Smooth muscle cell (in vitro differentiated cells): ENCODE data around the gene PTDSS2. TPM values are rescaled to one million over a fixed set of nuclear protein-coding genes. Genes with fewer than 3 reads are reported as not detected.

Experiments
- DNase-seq: peaks from one replicate; lab custom pipeline; 2025; ENCODE audit not compliant: unreplicated experiment; lab: John Stamatoyannopoulos, UW
- H2AFZ ChIP-seq: fragments of 200-600 bp; sonication (generic); 2 replicates; pipeline ENCODE4 v1.6.0; 2016; ENCODE audit warnings: antibody characterized with exemption, low read depth, mild to moderate bottlenecking
- H3F3A ChIP-seq: fragments of 200-600 bp; sonication (generic); 2 replicates; pipeline ENCODE4 v1.6.0; 2017; ENCODE audit warnings: antibody characterized with exemption, low read depth
- H3K27ac ChIP-seq: fragments of 200-600 bp; sonication (generic); 2 replicates; pipeline ENCODE4 v1.5.1; 2016; ENCODE audit warnings: low read depth, mild to moderate bottlenecking
- H3K27me3 ChIP-seq: fragments of 200-600 bp; sonication (generic); 2 replicates; pipeline ENCODE4 v1.6.1; 2016; ENCODE audit warnings: low read depth, mild to moderate bottlenecking
- H3K36me3 ChIP-seq: fragments of 200-600 bp; sonication (generic); 2 replicates; pipeline ENCODE4 v1.5.1; 2016; ENCODE audit warnings: low read depth
- H3K4me1 ChIP-seq: fragments of 200-600 bp; sonication (generic); 2 replicates; pipeline ENCODE4 v1.5.1; 2016; ENCODE audit warnings: low read depth
- H3K4me2 ChIP-seq: fragments of 200-600 bp; sonication (generic); 2 replicates; pipeline ENCODE4 v1.6.0; 2016; ENCODE audit warnings: mild to moderate bottlenecking
- H3K4me3 ChIP-seq: fragments of 200-600 bp; sonication (generic); 2 replicates; pipeline ENCODE4 v1.5.1; 2016; ENCODE audit warnings: mild to moderate bottlenecking
- H3K79me2 ChIP-seq: fragments of 200-600 bp; sonication (generic); 2 replicates; pipeline ENCODE4 v1.6.0; 2016; ENCODE audit warnings: low read depth, mild to moderate bottlenecking
- H3K9ac ChIP-seq: fragments of 200-600 bp; sonication (generic); 2 replicates; pipeline ENCODE4 v1.6.0; 2016; ENCODE audit warnings: low read depth
- H3K9me3 ChIP-seq: fragments of 200-600 bp; sonication (generic); replicated peaks from 2 replicates; pipeline ENCODE4 v1.5.1; 2016; ENCODE audit warnings: low read depth
- H4K20me1 ChIP-seq: fragments of 200-600 bp; sonication (generic); 2 replicates; pipeline ENCODE4 v1.6.0; 2016; ENCODE audit warnings: low read depth
- CTCF ChIP-seq: fragments of 200-600 bp; sonication (generic); IDR thresholded peaks from 2 replicates; pipeline ENCODE4 v1.5.1; 2017; ENCODE audit warnings: borderline replicate concordance, mild to moderate bottlenecking, antibody characterized with exemption; ENCODE audit not compliant: insufficient read depth, poor library complexity, severe bottlenecking
- WGBS: methylation state at CpG from one replicate; pipeline ENCODE4 v1.1.7; 2016; ENCODE audit warnings: low lambda C conversion rate; 5-methylcytosine and 5-hydroxymethylcytosine counted together
- polyA plus RNA-seq: library from polyadenylated mRNA; unstranded; fragments of >200 nt; fragmentation: Nextera tagmentation; extraction: Ambion mirVana; gene quantifications from 2 replicates; pipeline ENCODE4 v1.2.1, GENCODE V29; 2016
- total RNA-seq: library from RNA; depleted of rRNA; stranded (reverse); fragments of >200 nt; gene quantifications from 2 replicates; pipeline ENCODE4 v1.2.3, GENCODE V29; 2014

Gene PTDSS2
- total and polyA plus RNA-seq, 2 experiments from 2014 or later = 15.2 to 25.2 TPM

GRCh38 chr11:475941-476340 lies 25.9 kb downstream of the PTDSS2 start:
- no peaks in the 10 kb centered on the region for H3K4me1 ChIP-seq
- WGBS = 94% methylated on average over 9 of the region's 9 CpGs
- no peak overlapping the region for H2AFZ ChIP-seq
- TF ChIP-seq CTCF = no peak
- no peaks in the 10 kb centered on the region for H3K36me3 ChIP-seq
- no peak overlapping the region for H3K27ac ChIP-seq
- H3K4me2 ChIP-seq = no peak overlapping the region
- DNase-seq = no peak
- H3K4me3 ChIP-seq = no peak overlapping the region
- H3K9ac ChIP-seq = no peak overlapping the region
- no peaks in the 10 kb centered on the region for H3K27me3 ChIP-seq
- no peaks in the 10 kb centered on the region for H3F3A ChIP-seq
- H3K9me3 ChIP-seq = no peaks in the 10 kb centered on the region
- peaks cover 13% of the 10 kb centered on the region for H4K20me1 ChIP-seq
- peaks cover 33% of the 10 kb centered on the region for H3K79me2 ChIP-seq

GRCh38 chr11:476416-476815 lies 26.3 kb downstream of the PTDSS2 start:
- over 99% methylated on average over 15 of the region's 15 CpGs for WGBS
- no peak overlapping the region for H3K9ac ChIP-seq
- H3K79me2 ChIP-seq = peaks cover 29% of the 10 kb centered on the region

GRCh38 chr11:477052-477715 lies 27.1 kb downstream of the PTDSS2 start:
- 95% methylated on average over 16 of the region's 16 CpGs for WGBS
- peaks cover 13% of the 10 kb centered on the region for H4K20me1 ChIP-seq
- DNase-seq = no peak

More at GRCh38 chr11:476416-476815, 26.3 kb downstream of the PTDSS2 start:
- no peak overlapping the region for H3K27ac ChIP-seq
- H3K4me3 ChIP-seq = no peak overlapping the region
- H3K27me3 ChIP-seq = no peaks in the 10 kb centered on the region
- no peaks in the 10 kb centered on the region for H3F3A ChIP-seq
- H3K9me3 ChIP-seq = no peaks in the 10 kb centered on the region
- no peaks in the 10 kb centered on the region for H3K4me1 ChIP-seq
- no peak overlapping the region for H2AFZ ChIP-seq
- no peak for DNase-seq
- H3K36me3 ChIP-seq = no peaks in the 10 kb centered on the region
- TF ChIP-seq CTCF = no peak
- peaks cover 13% of the 10 kb centered on the region for H4K20me1 ChIP-seq
- no peak overlapping the region for H3K4me2 ChIP-seq

More at GRCh38 chr11:477052-477715, 27.1 kb downstream of the PTDSS2 start:
- no peaks in the 10 kb centered on the region for H3K9me3 ChIP-seq
- no peak overlapping the region for H3K9ac ChIP-seq
- no peak overlapping the region for H3K4me2 ChIP-seq
- H3K4me3 ChIP-seq = no peak overlapping the region
- H3K27me3 ChIP-seq = no peaks in the 10 kb centered on the region
- H2AFZ ChIP-seq = no peak overlapping the region
- H3F3A ChIP-seq = no peaks in the 10 kb centered on the region
- no peaks in the 10 kb centered on the region for H3K4me1 ChIP-seq
- H3K36me3 ChIP-seq = no peaks in the 10 kb centered on the region
- H3K27ac ChIP-seq = no peak overlapping the region
- H3K79me2 ChIP-seq = peaks cover 26% of the 10 kb centered on the region
- TF ChIP-seq CTCF = no peak
